NCI-H1694 treated with DMSO at 0.1 percent for 48 hours (cell line): ENCODE results near the gene FOXP4.
"Not testable (repeated sequence)": the region's sequence is repeated elsewhere in the genome, so short reads cannot be mapped to it uniquely, and the experiment has no call there.

Source experiments
- DNase-seq: peaks from one replicate; lab custom pipeline; 2025; lab: John Stamatoyannopoulos, UW

FOXP4 gene

DNA sequence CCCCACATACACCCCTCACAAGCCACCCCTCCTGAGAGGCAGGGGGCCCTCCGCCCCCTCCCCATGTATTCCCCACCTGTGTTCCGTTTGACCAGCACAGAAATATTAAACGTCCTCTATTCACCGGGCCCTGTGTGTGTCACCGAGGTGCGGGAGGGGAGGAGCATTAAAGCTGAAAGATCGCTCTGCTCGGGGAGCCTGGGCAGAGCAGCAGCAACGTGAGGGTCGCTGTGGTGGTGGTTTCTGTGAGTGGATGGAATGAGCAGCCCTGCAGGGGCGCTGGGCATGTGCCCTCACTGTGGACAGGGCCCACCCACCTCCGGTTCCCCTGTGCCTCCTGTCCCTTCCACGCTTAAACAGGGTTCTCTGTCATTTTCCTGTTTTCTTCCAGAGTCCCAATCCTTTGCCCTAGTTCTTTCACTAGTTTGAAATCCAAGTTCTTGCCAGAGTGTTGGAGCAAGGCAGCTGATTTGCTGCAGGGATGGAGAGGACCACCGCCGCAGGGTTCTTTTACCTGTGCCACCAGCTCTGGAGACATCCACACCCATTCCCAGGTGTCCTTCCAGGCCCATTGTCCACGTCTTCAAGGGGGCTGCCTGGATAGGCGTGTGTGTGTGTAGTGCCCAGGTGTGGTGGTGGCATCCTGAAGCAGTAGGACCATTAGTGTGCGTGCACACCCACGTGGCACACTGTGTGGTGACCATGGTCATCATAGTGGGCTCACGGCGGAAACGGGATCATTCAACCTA, 54.5 kb downstream of the FOXP4 start:
- no peak for DNase-seq

DNA sequence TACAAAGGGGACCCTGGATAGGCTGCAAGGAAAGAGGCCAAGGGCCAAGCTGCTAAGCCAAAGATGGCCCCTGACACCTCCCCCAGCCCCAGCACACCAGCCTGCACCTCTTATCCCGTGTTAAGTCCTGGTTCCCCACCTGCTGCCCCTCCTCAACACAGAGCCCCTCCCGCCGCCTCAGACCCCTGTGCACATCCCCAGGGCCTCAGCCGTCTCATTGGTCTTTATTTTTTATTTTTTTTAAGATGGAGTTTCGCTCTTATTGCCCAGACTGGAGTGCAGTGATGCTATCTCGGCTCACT, 55.0 kb downstream of the FOXP4 start:
- no peak for DNase-seq

DNA sequence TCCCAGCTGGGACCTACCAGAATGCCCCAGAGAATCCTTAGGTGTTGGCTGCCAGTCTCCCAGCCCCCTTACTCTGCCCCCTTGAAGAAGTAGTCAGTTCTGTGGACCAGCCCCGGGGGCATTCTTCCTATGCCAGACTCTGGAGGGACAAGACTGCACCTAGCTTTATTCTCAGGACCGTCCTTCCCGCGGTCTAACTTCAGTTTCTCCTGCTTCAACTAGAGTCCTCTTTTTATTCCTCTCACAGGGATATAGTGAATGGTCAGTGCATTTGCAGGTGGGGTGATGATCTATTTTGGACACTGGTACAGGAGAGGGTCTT, 56.2 kb downstream of the FOXP4 start:
- no peak for DNase-seq

DNA sequence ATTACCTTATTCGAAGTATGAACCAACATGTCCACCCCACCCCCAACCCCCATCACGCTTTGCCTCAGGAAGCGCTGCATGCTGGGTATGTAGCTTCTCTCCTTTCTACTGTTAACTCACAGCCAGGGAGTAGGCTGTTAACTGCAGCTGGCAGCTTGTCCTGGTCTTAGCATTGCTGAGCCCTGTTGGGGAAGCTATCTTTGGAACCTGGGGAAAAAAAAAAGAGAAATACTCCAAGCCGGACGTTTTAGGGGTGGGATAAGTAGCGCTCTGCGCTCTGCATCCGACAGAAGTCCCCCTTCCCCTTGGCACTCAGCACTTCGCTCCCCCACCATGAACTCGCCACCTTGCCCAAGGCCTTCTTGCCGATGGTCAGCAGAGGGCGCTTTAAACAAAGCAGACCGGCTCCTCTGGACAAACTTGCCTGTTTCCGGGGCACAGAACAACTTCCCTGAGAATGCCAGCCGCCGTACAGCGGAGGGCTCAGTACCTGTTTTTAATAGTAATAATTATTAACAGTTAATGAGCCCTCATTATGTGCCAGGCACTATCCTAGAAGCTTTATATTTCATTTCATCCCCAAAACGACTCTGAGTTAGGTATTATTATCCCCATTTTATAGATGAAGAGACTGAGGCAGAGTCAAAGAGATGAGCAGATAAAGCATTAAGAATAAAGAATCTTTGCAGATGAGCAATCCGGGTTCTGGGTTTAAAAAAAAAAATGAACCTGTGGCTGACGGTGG, 56.9 kb downstream of the FOXP4 start:
- DNase-seq = peak; percentile 77

DNA sequence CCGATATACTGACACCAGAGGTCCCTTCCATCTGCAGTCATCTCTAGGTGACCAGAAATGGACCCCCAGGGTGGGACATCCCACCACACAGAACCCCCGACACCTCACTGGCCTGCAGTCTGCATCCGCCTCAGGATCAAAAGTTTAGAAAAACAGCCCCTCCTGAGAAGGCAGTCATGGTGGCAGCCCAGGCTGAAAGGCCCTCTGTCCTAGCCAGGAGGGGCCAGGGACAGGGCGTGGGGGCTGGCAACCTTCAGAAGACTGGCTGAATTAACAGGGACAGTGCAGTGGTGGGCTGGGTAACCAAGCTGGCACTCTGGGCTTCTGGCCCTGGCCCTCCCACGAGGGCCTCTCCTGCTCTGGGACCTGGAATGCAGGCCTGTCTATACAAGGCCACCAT, 57.8 kb downstream of the FOXP4 start:
- no peak for DNase-seq

DNA sequence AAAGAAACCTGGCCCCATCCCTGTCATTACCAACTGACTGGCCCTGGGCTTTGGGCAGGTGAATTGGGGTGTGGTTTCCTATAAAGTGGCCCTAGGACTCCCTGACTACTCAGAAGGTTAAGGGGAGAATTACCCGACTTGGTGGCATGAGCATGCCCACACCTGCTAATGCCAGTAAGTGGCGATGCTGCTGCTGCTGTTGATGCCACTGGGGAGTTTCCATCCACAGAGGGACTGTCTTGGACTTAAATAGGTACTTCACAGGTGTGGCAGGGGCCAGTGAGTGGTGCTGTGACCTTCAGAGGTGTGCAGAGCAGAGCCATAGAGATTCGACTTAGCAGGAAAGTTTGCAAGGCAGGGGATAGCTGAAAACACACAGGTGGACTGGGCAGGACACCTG, 59.5 kb downstream of the FOXP4 start:
- no peak for DNase-seq

DNA sequence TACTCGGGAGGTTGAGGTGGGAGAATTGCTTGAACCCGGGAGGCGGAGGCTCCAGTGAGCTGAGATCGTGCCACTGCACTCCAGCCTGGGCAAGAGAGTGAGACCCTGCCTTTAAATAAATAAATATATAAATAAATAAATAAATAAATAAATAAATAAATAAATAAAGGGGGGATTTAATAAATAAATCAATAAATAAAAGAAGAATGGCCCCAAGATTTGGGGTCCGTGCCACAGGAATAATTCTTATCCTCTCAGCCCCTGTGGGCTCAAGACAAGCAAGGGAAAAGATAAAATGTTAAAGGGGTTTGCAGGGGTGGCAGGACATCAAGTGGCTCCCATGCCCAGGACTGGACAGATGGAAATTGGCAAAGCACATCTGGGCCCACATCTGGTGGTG, 60.9 kb downstream of the FOXP4 start:
- DNase-seq = no peak

DNA sequence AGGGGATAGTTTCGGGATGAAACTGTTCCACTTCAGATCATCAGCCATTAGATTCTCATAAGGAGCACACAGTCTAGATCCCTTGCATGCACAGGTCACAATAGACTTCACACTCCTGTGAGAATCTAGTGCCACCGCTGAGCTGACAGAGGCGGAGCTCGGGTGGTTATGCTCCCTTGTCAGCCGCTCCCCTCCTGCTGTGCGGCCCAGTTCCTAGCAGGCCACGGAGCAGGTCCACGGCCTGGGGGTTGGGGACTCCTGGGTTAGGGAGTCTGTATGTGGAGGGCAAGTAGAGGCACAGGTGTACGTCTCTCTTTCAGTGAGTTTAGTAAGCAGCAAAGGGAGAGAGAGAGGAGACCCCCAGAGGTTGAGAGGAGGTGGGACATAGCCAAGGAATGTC, 61.6 kb downstream of the FOXP4 start:
- DNase-seq = no peak

DNA sequence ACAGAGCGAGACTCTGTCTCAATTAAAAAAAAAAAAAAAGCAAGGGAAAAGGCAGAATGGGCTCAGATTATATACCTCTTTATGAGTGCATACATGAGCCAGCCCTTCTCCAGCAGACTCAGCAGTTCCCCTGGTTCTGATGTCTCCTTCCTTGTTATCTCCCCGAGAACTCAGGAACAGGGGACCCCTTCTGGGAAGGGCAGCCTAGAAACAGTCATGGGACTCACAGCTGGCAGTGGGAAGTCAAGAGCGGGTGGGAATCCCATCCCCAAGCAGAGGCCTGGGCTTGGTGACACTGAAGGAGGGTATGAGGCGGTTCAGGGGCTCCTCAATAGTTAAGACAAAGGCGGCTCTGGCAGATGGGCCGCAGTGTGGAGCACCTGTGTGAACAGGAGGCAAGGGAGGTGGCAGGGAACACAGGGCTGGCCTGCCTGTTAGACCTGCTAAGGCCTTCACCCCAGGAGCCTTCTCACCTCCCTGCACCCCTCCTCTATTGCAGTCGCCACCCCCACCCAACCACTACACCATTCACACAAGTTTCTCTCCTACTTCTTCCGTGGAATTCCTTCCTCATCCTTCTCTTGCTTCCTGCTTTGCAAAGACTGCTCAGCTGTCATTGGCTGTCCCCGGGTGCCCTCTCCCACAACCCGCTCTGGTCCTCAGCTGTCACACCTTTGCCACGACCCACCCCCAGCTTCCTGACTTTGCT, 62.4 kb downstream of the FOXP4 start:
- DNase-seq = no peak

DNA sequence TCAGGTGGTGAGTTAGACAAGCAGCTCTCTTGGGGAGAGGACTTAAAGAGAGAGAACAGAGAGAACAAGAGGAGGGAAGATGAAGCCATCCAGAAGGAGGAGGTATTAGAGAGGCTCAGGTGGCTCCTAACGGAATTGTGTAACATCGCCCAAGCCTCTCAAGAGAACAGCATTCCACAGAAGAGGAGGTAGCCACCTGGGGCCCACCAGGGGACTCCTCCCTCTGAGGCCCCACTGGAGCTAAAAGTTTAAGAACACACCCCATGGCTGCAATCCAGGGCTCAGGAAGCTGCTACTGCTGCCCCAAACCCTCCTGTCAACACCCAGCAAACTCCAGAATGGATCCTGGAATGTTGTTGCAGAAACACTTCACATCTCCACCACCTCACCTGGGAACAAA, 68.5 kb downstream of the FOXP4 start:
- no peak for DNase-seq

DNA sequence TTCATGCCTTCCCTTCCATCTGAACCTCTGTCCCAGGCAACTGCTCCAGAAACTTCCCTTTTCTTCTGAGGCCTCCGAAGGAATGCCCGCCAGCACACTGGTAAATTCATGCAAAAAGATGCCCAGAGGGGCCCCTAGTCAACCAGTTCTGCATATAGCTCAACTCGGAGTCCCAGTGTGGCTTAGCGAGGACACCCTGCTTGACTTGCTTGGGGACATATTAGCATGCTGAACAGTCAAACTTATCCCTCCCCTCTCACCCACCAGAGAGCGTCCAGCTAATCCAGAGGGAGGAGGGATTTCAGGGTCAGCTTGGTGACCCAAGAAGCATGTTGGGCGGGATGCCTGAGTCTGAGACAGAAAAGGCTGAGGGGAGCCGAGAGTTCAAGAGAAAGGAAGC, 69.1 kb downstream of the FOXP4 start:
- no peak for DNase-seq

DNA sequence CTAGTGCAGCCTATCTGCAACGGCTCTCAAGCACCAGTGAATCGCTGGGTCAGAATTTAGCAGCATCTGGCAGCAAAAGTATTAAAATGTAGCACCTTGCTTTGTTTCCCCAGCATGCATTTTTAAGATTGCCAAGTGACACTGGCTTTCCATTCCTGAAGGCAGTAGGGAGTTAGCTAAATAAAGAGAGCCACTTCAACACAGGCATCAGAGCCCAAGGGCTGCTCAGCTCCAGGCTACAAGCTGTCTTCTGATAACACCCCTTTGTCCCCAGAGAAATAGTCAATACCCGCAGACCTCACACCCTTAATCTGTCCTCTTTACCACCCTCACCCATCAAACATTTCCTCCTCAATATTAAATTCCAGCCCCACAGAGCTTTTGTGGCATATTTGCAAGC, 72.4 kb downstream of the FOXP4 start:
- DNase-seq = no peak

DNA sequence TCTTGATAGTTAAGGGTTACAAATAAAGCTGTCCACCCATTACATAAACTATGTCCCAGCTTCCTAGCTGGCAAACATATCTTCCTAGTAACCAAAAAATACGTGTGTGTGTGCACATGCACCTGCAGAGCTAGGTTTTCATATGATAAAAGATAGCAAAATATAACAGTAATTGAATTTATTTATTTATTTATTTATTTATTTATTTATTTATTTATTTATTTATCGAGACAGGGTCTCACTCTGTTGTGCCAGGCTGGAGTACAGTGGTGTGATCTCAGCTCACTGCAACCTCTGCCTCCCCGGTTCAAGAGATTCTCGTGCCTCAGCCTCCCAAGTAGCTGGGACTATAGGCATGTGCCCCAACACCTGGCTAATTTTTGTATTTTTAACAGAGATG, 73.0 kb downstream of the FOXP4 start:
- DNase-seq = not testable (repeated sequence)

DNA sequence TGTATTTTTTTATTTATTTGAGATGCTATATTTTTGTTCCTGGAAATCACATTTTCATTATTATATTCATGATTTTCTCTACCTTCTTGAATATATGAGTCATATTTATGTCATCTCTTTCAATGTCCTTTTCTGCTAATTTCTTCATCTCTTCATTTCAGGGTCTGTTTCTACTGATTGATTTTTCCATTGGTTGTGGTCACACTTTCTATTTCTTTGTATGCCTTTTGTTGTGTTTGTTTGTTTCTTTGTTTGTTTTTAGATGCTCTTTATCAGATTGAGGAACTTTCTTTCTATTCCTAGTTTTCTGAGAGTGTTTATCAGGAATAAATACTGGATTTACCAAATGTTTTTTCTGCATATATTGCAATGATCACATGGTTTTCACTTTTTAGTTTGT, 75.2 kb downstream of the FOXP4 start:
- no peak for DNase-seq

DNA sequence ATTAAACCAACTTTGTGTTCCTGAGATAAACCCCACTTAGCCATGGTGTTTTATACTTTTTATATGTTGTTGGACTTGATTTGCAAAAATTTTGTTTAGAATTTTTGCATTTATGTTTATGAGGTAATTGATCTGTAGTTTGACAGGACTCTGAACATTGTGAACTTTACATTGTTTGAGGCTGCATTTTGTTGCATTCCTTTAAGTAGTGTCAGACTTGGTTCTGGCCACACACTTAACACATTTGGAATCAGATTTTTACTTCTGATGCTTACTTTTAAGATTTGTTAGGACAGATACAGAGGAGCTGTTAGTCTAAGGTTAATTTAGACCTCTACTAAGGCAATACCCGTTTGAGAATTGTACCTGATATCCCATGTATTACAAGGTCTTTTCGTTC, 75.6 kb downstream of the FOXP4 start:
- DNase-seq = no peak

DNA sequence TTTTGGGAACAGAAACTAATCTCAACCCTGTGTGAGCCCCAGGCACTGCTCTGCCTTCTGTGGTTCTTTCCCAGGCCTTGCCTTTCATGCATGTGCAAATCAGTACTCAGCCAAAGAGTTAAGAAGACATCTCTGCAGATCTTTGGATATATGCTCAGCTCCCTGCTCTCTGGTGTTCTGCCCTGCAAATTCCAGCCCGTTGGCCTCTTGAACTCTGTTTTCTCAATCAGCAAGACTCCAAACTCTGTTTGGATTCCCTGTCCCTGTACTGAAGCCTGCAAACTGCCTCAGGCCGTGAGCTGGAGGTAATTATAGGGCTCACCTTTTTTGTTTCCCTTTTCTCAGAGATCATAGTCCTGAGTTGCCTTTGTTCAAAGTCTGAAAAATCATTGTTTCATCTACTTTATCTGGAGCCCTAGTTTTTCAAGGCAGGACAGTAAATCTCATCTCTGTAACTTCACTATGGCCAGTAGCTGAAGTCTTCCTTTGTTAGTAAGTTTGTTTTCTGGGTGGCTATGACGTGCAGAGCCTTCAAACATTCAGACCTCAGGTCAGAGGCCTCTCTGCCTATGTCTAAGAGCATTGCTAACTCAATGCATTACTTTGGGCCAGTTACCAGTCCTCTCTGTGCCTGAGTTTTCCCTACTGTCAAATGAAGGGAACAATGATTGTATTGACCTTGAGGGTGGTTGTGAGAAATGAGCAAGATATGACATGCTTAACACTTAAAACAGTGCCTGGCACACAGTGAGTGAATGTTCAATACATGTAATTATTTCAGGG, 76.2 kb downstream of the FOXP4 start:
- no peak for DNase-seq

DNA sequence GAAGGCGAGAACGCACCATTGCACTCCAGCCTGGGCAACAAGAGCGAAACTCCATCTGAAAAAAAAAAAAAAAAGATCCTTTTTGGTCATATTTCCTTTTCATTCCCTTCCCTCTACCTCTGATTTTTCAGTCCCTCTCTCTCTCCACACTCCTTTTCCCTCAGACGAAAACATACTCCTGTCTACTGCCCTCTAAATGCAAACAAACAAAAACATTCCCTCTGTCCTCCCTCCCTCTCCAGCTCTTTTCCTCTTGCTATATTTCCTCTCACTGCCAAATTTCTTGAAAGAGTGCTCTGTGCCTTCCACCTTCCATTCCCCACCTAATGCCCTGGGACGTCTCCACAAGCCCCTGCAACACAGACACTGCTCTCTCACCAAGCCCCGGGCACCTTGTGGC, 77.1 kb downstream of the FOXP4 start:
- DNase-seq = no peak

DNA sequence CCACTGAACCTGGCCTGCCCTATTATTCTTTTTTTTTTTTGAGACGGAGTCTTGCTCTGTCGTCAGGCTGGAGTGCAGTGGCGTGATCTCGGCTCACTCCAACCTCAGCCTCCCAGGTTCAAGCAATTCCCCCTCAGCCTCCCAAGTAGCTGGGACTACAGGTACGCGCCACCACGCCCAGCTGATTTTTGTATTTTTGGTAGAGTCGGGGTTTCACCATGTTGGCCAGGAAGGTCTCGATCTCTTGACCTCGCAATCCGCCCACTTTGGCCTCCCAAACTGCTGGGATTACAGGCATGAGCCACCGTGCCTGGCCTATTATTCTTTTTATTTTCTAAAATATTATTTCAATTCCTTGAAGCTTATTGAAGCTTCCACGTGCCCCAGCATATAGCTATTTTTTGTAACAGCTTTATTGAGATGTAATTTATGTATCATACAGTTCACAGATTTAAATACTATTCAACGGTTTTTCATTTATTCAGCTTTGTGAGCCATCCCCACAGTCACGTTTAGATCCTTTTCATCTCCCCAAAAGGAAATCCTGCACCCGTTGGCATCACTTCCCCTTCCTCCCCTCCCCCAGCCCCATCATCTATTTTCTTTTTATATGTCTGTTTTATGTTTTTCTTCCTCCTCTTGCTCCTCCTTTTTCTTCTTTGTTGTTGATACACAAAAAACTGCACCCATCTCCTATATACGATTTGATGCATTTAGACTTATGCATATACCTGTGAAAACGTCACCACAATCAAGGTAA, 78.6 kb downstream of the FOXP4 start:
- DNase-seq = no peak

DNA sequence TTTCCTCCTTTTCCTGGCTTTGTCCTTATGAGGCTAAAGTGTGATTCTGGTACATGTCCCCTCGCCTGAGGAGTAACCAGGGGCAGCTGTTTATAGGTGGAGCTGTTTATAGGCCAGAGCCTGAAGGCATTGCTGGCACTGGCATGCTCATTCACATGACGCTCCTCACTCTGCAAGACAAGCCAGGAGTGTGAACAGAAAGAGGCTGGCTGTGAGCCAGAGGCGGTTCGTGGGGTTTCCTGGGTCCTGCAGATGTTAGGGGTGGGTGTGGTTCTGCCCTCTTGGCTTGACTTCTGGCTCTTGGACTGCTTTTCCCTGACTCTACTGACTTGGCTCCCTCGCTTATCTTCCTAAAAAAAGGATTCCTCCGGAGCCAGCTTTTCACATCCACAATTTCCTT, 79.3 kb downstream of the FOXP4 start:
- DNase-seq = no peak

DNA sequence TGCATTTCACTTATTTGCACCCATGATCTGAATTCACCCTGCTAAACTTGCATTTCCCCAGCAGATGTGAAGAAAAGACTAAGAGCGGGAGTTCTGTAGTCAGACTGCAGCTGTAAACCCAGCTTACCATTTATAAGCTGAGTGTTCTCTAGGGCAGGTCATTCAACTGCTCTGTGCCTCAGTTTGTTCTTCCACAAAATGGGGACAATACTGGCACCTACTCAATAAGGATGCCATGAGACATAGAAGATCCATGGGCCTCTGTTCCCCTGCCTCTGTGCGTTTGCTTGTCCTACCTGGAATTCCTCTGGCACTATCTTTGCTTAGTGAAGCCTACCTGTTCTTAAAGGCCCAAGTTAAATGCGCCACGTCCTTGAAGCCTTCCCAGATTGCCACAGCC, 79.8 kb downstream of the FOXP4 start:
- no peak for DNase-seq

DNA sequence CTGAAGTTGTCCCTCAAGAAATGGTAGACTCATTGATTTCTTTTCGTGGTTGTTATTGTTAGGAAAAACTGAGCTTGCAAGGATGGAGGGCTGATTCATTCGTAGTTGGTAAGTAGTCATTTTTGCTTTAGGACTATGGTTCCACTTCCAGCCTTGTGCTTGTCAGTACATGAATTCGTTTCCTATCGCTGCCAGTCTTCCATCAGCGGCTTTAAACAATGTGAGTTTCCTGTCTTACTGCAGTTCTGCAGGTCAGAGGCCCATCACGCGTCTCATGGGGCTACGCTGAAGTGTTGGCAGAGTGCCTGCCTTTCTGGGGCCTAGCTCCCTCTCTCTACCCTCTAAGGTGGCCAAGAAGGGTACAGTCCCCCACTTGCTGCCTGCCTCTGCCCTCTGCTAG, 80.7 kb downstream of the FOXP4 start:
- peak; percentile 22 for DNase-seq

DNA sequence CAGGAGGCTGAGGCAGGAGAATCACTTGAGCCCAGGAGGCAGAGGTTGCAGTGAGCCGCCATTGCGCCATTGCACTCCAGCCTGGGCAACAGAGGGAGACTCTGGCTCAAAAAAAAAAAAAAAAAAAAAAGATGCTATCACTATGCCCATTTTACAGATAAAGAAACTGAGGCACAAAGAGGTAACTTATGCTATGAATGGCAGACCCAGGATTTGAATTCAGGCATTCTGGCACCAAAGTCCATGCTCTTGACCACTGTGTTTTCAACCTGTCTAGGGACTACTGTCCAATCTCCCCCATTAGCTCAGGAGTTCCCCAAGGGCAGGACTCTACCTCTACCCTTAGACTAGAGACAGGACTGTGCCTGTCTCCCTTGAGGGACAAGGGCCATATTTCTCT, 82.9 kb downstream of the FOXP4 start:
- no peak for DNase-seq
